Neural cell (in vitro differentiated cells): ENCODE results near the gene UBE2F.

ENCODE experiments used
- EP300 ChIP-seq: fragments of 450-650 bp; conservative IDR thresholded peaks from 2 replicates; pipeline ENCODE4 v1.6.1; 2014; ENCODE audit warnings: antibody characterized with exemption, mild to moderate bottlenecking, moderate library complexity; ENCODE audit not compliant: poor library complexity, severe bottlenecking
- EZH2 ChIP-seq: fragments of 200-600, 300-800 bp; shearing (Covaris generic), sonication (generic); IDR thresholded peaks from 2 replicates; pipeline ENCODE4 v1.6.1; 2014; ENCODE audit warnings: antibody characterized with exemption, low read length, borderline replicate concordance, mild to moderate bottlenecking; ENCODE audit not compliant: insufficient read depth, poor library complexity, severe bottlenecking
- POLR2AphosphoS5 ChIP-seq: IDR thresholded peaks from 2 replicates; pipeline ENCODE4 v1.6.1; 2012
- SMC3 ChIP-seq: fragments of 450-650 bp; conservative IDR thresholded peaks from 2 replicates; pipeline ENCODE4 v1.6.1; 2014; ENCODE audit warnings: antibody characterized with exemption, mild to moderate bottlenecking, moderate library complexity; ENCODE audit not compliant: poor library complexity
- TAF1 ChIP-seq: IDR thresholded peaks from 2 replicates; pipeline ENCODE4 v1.6.1; 2012; ENCODE audit warnings: low read depth
- TF ChIP-seq, protein P1 (sequence below): fragments of 450-650 bp; IDR thresholded peaks from 2 replicates; pipeline ENCODE4 v1.5.1; 2014; ENCODE audit warnings: antibody characterized with exemption, mild to moderate bottlenecking, moderate library complexity; ENCODE audit not compliant: poor library complexity, severe bottlenecking

DNA sequence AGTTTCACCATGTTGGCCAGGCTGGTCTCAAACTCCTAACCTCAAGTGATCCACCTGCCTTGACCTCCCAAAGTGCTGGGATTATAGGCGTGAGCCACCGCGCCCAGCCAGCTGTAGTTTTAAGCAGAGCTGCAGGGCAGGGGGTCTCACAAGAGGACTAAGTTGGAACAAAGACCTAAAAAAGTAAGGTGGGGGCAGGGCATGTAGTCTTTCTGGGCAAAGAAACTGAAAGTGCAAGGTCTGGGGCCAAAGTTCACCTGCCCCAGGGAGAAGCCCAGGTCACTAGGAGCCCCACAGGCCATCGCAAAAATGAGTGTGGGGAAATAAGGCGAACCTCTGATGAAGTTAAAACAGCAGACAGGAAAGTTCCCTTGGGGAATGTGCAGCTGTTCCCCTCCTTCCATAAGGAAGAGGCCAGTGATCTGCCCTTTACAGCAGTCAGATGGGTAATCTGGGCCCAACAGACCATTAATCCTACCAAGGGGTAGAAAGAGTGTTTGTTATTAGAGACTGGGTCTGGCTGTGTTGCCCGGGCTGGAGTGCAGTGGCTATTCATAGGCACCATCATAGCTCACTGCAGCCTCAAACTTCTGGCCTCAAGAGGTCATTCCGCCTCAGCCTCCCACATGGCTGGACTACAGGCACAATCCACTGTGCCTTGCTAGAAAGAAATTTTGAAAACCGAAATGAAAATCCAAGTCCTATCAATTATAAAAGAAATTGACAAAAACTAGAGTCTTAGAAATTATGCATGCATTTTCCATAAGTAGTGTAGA is 96.8 kb downstream of the UBE2F start:
- TF ChIP-seq, protein P1, sequence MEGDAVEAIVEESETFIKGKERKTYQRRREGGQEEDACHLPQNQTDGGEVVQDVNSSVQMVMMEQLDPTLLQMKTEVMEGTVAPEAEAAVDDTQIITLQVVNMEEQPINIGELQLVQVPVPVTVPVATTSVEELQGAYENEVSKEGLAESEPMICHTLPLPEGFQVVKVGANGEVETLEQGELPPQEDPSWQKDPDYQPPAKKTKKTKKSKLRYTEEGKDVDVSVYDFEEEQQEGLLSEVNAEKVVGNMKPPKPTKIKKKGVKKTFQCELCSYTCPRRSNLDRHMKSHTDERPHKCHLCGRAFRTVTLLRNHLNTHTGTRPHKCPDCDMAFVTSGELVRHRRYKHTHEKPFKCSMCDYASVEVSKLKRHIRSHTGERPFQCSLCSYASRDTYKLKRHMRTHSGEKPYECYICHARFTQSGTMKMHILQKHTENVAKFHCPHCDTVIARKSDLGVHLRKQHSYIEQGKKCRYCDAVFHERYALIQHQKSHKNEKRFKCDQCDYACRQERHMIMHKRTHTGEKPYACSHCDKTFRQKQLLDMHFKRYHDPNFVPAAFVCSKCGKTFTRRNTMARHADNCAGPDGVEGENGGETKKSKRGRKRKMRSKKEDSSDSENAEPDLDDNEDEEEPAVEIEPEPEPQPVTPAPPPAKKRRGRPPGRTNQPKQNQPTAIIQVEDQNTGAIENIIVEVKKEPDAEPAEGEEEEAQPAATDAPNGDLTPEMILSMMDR = no peak
- TF ChIP-seq POLR2AphosphoS5 = no peak
- TF ChIP-seq EP300 = no peak
- no peak for TF ChIP-seq EZH2
- TF ChIP-seq SMC3 = no peak
- no peak for TF ChIP-seq TAF1
